HG02870 (cell line): ENCODE results near the gene TAOK2.
"Not testable (repeated sequence)": the region's sequence is repeated elsewhere in the genome, so short reads cannot be mapped to it uniquely, and the experiment has no call there.

Source experiments
- ATAC-seq: cut with Tn5 transposase; IDR thresholded peaks from one replicate; pipeline ENCODE4 v1.9.1; 2021; ENCODE audit warnings: mild to moderate bottlenecking, moderate library complexity; ENCODE audit not compliant: unreplicated experiment

TAOK2 gene

GRCh38 chr16:30002614-30003346, 29.1 kb downstream of the TAOK2 start:
- no peak for ATAC-seq

GRCh38 chr16:30003670-30004423, 30.2 kb downstream of the TAOK2 start:
- no peak for ATAC-seq

DNA sequence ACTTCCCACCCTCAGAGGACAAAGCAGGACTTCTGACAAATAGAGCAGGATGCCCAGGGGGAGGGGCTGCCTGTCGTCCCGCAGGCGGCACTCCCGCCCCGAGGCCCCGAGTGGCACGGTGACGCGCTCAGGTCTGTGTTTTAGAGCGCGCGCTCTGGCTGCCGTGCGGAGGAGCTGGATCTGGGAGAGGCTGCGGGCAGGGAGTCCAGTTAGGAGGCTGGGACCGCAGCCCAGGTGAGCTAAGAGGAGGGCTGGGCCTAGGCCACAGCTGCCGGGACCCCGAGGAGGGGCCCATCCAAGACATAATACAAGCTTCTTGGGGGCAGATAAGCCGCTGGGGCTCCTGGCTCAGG, 30.7 kb downstream of the TAOK2 start:
- ATAC-seq, result no peak

DNA sequence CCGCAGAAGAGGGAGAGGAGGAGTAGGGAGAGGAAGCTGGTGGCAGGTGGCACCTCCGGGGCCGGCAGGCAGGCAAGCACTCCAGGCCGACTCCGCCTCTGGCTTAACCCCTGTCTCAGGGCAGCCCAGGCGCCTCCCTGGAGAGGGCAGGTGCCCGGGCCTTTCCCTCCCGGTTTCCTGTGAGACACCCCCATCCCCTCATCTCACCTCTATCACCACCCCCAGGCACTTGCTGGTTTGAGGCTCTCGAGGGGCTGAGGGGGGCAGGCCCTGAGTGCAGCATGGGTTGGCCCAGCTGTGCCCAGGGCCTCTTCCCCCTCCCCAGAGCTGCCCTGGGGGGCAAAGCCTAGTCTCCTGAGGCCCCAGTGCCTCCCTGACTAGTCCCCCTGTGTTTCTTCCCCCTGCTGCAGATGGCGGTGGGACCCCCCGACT, 31.2 kb downstream of the TAOK2 start:
- ATAC-seq, result no peak

- no peak for ATAC-seq
Observed at GRCh38 chr16:30005341-30006094, 31.9 kb downstream of the TAOK2 start.

DNA sequence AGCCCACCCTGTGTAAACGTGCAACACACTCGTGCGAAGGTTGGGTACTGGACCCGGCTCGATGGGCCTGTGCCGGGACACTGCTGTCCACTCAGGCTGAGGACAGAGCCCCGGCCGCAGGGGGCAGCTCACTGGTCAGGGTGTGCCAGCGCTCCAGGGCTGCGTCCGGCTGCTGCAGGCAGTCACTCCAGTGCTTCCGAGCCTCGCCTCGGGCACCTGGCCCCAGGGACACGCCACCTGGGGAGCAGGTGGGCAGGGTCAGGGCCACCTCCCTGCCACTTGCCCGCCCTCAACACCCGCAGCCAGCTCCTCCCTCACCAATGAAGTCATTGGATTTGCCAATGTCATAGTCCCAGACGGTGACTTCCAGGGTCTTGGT, 32.4 kb downstream of the TAOK2 start:
- ATAC-seq, result no peak

- ATAC-seq, result no peak
Observed at GRCh38 chr16:30006659-30007377, 33.1 kb downstream of the TAOK2 start.

GRCh38 chr16:30007378-30007895, 33.8 kb downstream of the TAOK2 start:
- ATAC-seq, result no peak

GRCh38 chr16:30009085-30009862, 35.6 kb downstream of the TAOK2 start:
- ATAC-seq, result no peak

- no peak for ATAC-seq
Observed at GRCh38 chr16:30009990-30010843, 36.5 kb downstream of the TAOK2 start.

DNA sequence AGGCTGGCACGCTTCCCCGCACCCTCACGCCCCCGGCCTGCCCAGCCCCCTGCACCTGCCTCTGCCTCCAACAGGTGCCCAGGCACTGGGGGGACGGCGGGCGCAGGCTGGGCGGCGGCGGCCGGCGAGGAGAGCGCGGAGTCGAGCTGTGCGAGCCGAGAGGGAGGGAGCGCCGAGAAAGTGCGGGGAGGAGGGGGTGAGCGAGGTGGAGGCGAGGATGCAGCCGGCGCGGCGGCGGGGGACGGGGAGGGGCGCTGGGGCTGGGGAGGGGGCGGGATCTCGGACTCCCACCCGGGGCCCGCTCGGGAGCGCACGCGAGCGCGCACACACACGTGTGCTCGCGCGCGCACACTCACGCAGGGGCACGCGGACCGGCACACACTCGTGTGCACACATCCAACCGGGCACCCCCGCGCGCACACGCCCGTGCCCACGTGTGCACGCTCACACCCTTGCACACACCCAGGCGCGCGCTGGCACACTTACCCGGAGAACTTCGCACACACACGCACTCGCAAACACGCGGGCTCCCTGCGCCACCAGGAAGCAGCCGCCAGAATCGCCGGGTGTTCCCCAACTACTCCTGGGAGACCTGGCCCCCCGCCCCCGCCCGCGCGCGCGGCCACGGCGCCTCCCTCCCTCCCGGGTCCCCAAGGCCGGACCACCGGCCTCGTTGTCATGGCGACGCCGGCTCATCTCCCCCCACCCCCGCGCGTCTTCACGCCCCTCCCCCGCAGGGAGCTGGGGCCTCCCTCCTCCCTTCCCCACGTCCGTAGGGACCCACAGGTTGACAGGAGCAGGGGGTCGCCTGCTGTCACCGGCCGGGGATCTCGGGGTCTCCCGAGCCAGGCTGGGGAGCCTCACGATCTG, 37.4 kb downstream of the TAOK2 start, which contains the start of gene DOC2A:
DOC2A (minus strand) TSS at position 184 of the 870 bp plus-strand sequence. CDS start 805 bp downstream, outside the sequence.
- ATAC-seq, result no peak

- ATAC-seq, result no peak
Observed at GRCh38 chr16:30011714-30012504, 38.2 kb downstream of the TAOK2 start.

GRCh38 chr16:30012598-30012997, 38.9 kb downstream of the TAOK2 start:
- not testable (repeated sequence) for ATAC-seq

GRCh38 chr16:30015450-30015849, 41.8 kb downstream of the TAOK2 start:
- not testable (repeated sequence) for ATAC-seq

GRCh38 chr16:30016555-30017276, 43.0 kb downstream of the TAOK2 start:
- ATAC-seq, result no peak

- ATAC-seq, result no peak
Observed at GRCh38 chr16:30017277-30017656, 43.6 kb downstream of the TAOK2 start.

GRCh38 chr16:30017937-30018336, 44.3 kb downstream of the TAOK2 start:
- not testable (repeated sequence) for ATAC-seq
